GM23338 (cell line): Measurements from ENCODE around the gene MAP1LC3B. TPM values are rescaled to one million over a fixed set of nuclear protein-coding genes. Genes with fewer than 3 reads are reported as not detected.

Source experiments
- ATAC-seq: fragments of 200-7000 bp; cut with Tn5 transposase; 3 replicates; pipeline ENCODE4 v1.9.1; 2020
- DNase-seq: peaks from one replicate; pipeline ENCODE4 v3.0.0-alpha.2; 2015; ENCODE audit warnings: low spot score
- H2AFZ ChIP-seq: fragments of 200-600 bp; sonication (generic); 2 replicates; pipeline ENCODE4 v1.8.0; 2016; ENCODE audit warnings: antibody characterized with exemption, mild to moderate bottlenecking, moderate library complexity
- H3F3A ChIP-seq: fragments of 200-600 bp; sonication (generic); replicated peaks from 2 replicates; pipeline ENCODE4 v1.8.0; 2017; ENCODE audit warnings: antibody characterized with exemption, mixed run types, low read depth
- H3K27ac ChIP-seq: fragments of 200-600 bp; sonication (generic); 2 replicates; pipeline ENCODE4 v1.6.1; 2016; ENCODE audit warnings: low read depth
- H3K27me3 ChIP-seq: fragments of 200-600 bp; sonication (generic); 2 replicates; pipeline ENCODE4 v1.8.0; 2016; ENCODE audit warnings: mild to moderate bottlenecking, mixed run types, moderate library complexity; ENCODE audit not compliant: insufficient read depth
- H3K36me3 ChIP-seq: fragments of 200-600 bp; sonication (generic); 2 replicates; pipeline ENCODE4 v1.8.0; 2016; ENCODE audit warnings: mild to moderate bottlenecking; ENCODE audit not compliant: insufficient read depth
- H3K4me1 ChIP-seq: fragments of 200-600 bp; sonication (generic); 2 replicates; pipeline ENCODE4 v1.8.0; 2016; ENCODE audit warnings: mild to moderate bottlenecking, moderate library complexity; ENCODE audit not compliant: insufficient read depth
- H3K4me2 ChIP-seq: fragments of 200-600 bp; sonication (generic); 2 replicates; pipeline ENCODE4 v1.7.1; 2017; ENCODE audit warnings: mixed run types
- H3K4me3 ChIP-seq: fragments of 200-600 bp; sonication (generic); 2 replicates; pipeline ENCODE4 v1.6.1; 2016; ENCODE audit warnings: mixed run types
- H3K79me2 ChIP-seq: fragments of 200-600 bp; sonication (generic); replicated peaks from 2 replicates; pipeline ENCODE4 v1.8.0; 2017; ENCODE audit warnings: mild to moderate bottlenecking; ENCODE audit not compliant: insufficient read depth
- H3K9me2 ChIP-seq: fragments of 200-600 bp; sonication (generic); 2 replicates; pipeline ENCODE4 v1.8.0; 2017; ENCODE audit not compliant: insufficient read depth
- H4K20me1 ChIP-seq: fragments of 200-600 bp; sonication (generic); replicated peaks from 2 replicates; pipeline ENCODE4 v1.8.0; 2017; ENCODE audit warnings: mild to moderate bottlenecking; ENCODE audit not compliant: insufficient read depth
- H3K27ac Mint-ChIP-seq: 2 replicates; pipeline ENCODE4 v1.8.0; 2020; ENCODE audit warnings: inconsistent platforms, mild to moderate bottlenecking, moderate library complexity, mixed read lengths
- H3K27me3 Mint-ChIP-seq: 3 replicates; pipeline ENCODE4 v1.8.0; 2022; ENCODE audit warnings: low read depth, mild to moderate bottlenecking, moderate library complexity, mixed read lengths, inconsistent platforms; ENCODE audit not compliant: insufficient read depth, poor library complexity
- H3K36me3 Mint-ChIP-seq: 3 replicates; pipeline ENCODE4 v1.8.0; 2021; ENCODE audit warnings: low read depth, mild to moderate bottlenecking, inconsistent platforms, moderate library complexity, mixed read lengths
- H3K4me1 Mint-ChIP-seq: 3 replicates; pipeline ENCODE4 v1.8.0; 2020; ENCODE audit warnings: mild to moderate bottlenecking, inconsistent platforms, mixed read lengths
- H3K4me3 Mint-ChIP-seq: 3 replicates; pipeline ENCODE4 v1.8.0; 2021; ENCODE audit warnings: moderate library complexity, mild to moderate bottlenecking, inconsistent platforms, mixed read lengths
- H3K9me3 Mint-ChIP-seq: 3 replicates; pipeline ENCODE4 v1.8.0; 2020; ENCODE audit warnings: moderate library complexity, mild to moderate bottlenecking, inconsistent platforms, mixed read lengths
- CREB1 ChIP-seq: fragments of 250-450 bp; sonication (Bioruptor Pico); IDR thresholded peaks from 2 replicates; pipeline ENCODE4 v1.5.0; 2020; ENCODE audit warnings: low read depth, mild to moderate bottlenecking, moderate library complexity
- CTCF ChIP-seq, 2 experiments: fragments of 200-600 bp in 1 of 2; sonication (generic) in 1 of 2; conservative IDR thresholded peaks; 2 replicates each; pipeline versions ENCODE4 v1.5.1 to v1.6.1; 2016 to 2017; ENCODE audit warnings: antibody characterized with exemption in 2 of 2, low read depth in 2 of 2, mild to moderate bottlenecking in 2 of 2, moderate library complexity in 1 of 2
- ETS1 ChIP-seq: IDR thresholded peaks from 2 replicates; pipeline ENCODE4 v1.6.1; 2016; ENCODE audit warnings: antibody characterized with exemption
- EZH2 ChIP-seq: fragments of 200-600 bp; sonication (generic); IDR thresholded peaks from one replicate; pipeline ENCODE4 v1.8.0; 2017; ENCODE audit warnings: antibody characterized with exemption, mild to moderate bottlenecking, low read depth; ENCODE audit not compliant: unreplicated experiment
- EZH2phosphoT487 ChIP-seq: fragments of 200-600 bp; sonication (generic); IDR thresholded peaks from one replicate; pipeline ENCODE4 v1.8.1; 2018; ENCODE audit warnings: antibody characterized with exemption; ENCODE audit not compliant: unreplicated experiment
- JUNB ChIP-seq: IDR thresholded peaks from one replicate; pipeline ENCODE4 v1.6.1; 2016; ENCODE audit warnings: antibody characterized with exemption; ENCODE audit not compliant: unreplicated experiment
- POLR2AphosphoS5 ChIP-seq: IDR thresholded peaks from 2 replicates; pipeline ENCODE4 v1.6.1; 2016; ENCODE audit warnings: antibody characterized with exemption, low read depth
- REST ChIP-seq: IDR thresholded peaks from one replicate; pipeline ENCODE4 v1.6.1; 2018; ENCODE audit warnings: antibody characterized with exemption; ENCODE audit not compliant: unreplicated experiment
- STAT1 ChIP-seq: IDR thresholded peaks from one replicate; pipeline ENCODE4 v1.6.1; 2016; ENCODE audit warnings: antibody characterized with exemption; ENCODE audit not compliant: unreplicated experiment
- ZNF114 ChIP-seq: fragments of 250-450 bp; sonication (Bioruptor Pico); IDR thresholded peaks from 2 replicates; pipeline ENCODE4 v1.5.0; 2020; ENCODE audit warnings: mild to moderate bottlenecking, moderate library complexity
- ZNF331 ChIP-seq: fragments of 250-450 bp; sonication (Bioruptor Pico); IDR thresholded peaks from 2 replicates; pipeline ENCODE4 v1.5.0; 2020; ENCODE audit warnings: low read depth, mild to moderate bottlenecking, moderate library complexity
- ZNF462 ChIP-seq: fragments of 250-450 bp; sonication (Bioruptor Pico); IDR thresholded peaks from 2 replicates; pipeline ENCODE4 v1.5.0; 2020; ENCODE audit warnings: mild to moderate bottlenecking, moderate library complexity
- polyA plus RNA-seq: library from polyadenylated mRNA; unstranded; fragments of >200 nt; fragmentation: Nextera tagmentation; extraction: Ambion mirVana; gene quantifications from 2 replicates; pipeline ENCODE4 v1.2.1, GENCODE V29; 2016
- total RNA-seq: library from RNA; depleted of rRNA; stranded (reverse); fragments of >200 nt; shearing (Covaris generic); gene quantifications from 2 replicates; pipeline ENCODE4 v1.2.3, GENCODE V29; 2014

MAP1LC3B gene
- total and polyA plus RNA-seq, 2 experiments from 2014 or later, result 35.9 to 80.2 TPM

DNA sequence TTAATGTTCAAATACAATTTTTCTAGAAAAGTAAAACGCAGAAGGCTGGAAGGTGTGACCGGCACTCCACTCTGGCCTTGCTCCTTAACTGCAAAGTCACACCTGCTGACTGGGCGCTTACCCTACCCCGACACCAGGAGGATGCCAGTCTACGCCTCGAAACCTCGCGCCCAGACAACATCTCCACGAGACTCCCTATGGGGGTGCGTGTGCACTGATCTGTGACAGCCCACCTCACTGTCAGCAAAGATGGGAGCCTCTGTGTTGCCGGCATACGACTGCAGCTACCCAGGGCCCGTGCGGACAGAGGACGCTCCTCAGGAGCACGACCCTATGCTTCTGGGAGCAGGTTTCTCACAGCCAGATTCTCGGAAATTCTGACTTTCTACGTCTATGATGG, 26.1 kb downstream of the MAP1LC3B start (continued):
- no peak for TF ChIP-seq ZNF114 (CRISPR knock-in tag)
- TF ChIP-seq POLR2AphosphoS5, result no peak
- TF ChIP-seq STAT1, result no peak
- no peak for TF ChIP-seq ZNF331 (CRISPR knock-in tag)
- no peak for TF ChIP-seq ETS1
- TF ChIP-seq EZH2phosphoT487, result no peak
- no peak for TF ChIP-seq CREB1
- TF ChIP-seq JUNB, result no peak
- TF ChIP-seq CTCF (conservative IDR thresholded peaks at IDR 0.05; ENCODE audit: low read depth in 2 of 2), result no peak

DNA sequence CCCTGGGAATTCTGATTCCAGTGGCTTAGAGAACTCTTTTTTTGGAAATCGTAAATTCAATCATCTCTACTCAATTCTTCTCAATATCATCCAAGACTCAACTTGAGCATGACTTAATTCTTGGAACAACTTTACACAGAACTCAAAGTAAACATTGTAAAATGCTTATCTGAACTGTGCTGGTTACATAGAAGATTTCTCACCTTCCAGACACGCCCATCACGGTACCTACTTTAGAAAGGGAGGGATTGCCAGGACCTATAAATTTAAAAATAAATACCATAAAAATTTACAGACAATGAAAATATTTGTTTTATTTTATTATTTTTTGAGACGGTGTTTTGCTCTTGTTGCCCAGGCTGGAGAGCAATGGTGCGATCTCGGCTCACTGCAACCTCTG, 26.5 kb downstream of the MAP1LC3B start:
- no peaks in the 10 kb centered on the region; the same call in 1 of the 2 replicates for H3K36me3 ChIP-seq
- DNase-seq (no peak), ATAC-seq (no peak)
- H3K4me1 ChIP-seq, result peaks cover 7% of the 10 kb centered on the region
- no peak overlapping the region for H2AFZ ChIP-seq
- H3K4me2 ChIP-seq, result no peak overlapping the region
- H3K27ac Mint-ChIP-seq, result no peak overlapping the region
- peaks cover 7% of the 10 kb centered on the region; the same call in 1 of the 2 replicates for H4K20me1 ChIP-seq
- no peaks in the 10 kb centered on the region for H3K27me3 ChIP-seq
- H3K4me3 ChIP-seq, result no peak overlapping the region
- H3K36me3 Mint-ChIP-seq, result peaks cover 52% of the 10 kb centered on the region
- no peak overlapping the region for H3K27ac ChIP-seq
- no peak overlapping the region for H3K4me3 Mint-ChIP-seq
- no peaks in the 10 kb centered on the region for H3K9me2 ChIP-seq
- H3K27me3 Mint-ChIP-seq, result peaks cover 9% of the 10 kb centered on the region
- H3K79me2 ChIP-seq, result no peaks in the 10 kb centered on the region
- H3K9me3 Mint-ChIP-seq, result no peaks in the 10 kb centered on the region
- H3F3A ChIP-seq, result no peaks in the 10 kb centered on the region
- H3K4me1 Mint-ChIP-seq, result peaks cover 12% of the 10 kb centered on the region
- no peak for TF ChIP-seq CREB1
- no peak for TF ChIP-seq JUNB
- no peak for TF ChIP-seq ZNF114 (CRISPR knock-in tag)
- no peak for TF ChIP-seq EZH2
- TF ChIP-seq POLR2AphosphoS5, result no peak
- no peak for TF ChIP-seq ZNF331 (CRISPR knock-in tag)
- TF ChIP-seq REST, result no peak
- TF ChIP-seq ZNF462 (CRISPR knock-in tag), result no peak
